ENCODE data around the gene NT5DC4.

GRCh38 chr2:112718863-112719370, 1.9 kb upstream of the NT5DC4 start:
- TF ChIP-seq, protein P1, sequence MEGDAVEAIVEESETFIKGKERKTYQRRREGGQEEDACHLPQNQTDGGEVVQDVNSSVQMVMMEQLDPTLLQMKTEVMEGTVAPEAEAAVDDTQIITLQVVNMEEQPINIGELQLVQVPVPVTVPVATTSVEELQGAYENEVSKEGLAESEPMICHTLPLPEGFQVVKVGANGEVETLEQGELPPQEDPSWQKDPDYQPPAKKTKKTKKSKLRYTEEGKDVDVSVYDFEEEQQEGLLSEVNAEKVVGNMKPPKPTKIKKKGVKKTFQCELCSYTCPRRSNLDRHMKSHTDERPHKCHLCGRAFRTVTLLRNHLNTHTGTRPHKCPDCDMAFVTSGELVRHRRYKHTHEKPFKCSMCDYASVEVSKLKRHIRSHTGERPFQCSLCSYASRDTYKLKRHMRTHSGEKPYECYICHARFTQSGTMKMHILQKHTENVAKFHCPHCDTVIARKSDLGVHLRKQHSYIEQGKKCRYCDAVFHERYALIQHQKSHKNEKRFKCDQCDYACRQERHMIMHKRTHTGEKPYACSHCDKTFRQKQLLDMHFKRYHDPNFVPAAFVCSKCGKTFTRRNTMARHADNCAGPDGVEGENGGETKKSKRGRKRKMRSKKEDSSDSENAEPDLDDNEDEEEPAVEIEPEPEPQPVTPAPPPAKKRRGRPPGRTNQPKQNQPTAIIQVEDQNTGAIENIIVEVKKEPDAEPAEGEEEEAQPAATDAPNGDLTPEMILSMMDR (IDR thresholded peaks at IDR 0.05), result no peak
- no peak for TF ChIP-seq POLR2A (IDR thresholded peaks at IDR 0.05)

Measured in body of pancreas (tissue), 4 donors.